ENCODE data around the gene SLC16A14.
"Not testable (repeated sequence)": the region's sequence is repeated elsewhere in the genome, so short reads cannot be mapped to it uniquely, and the experiment has no call there.

Gene SLC16A14

DNA sequence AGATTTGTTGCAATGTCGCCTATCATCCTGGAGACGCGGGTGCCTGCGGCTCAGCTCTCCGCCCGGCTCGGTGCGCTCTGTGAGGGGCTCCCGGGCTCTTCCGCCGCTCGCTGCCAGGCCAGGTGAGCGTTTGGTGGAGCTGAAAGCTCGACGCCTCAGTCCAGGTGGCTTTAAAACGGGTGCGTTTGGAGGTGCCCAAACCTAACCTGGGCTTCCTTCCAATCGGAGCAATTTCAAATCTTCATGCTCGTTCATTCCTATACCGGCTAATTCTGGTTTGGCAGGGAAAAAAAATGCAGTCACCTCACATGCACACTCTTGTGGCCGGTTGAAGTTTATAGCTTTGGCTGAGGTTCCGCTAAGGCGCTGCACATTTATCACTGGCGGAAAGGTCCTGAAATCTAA is at the start of gene SLC16A14:
SLC16A14 (minus strand) TSS at position 274 of the 405 bp plus-strand sequence. CDS start 9,572 bp downstream, outside the sequence.
- POLR2A ChIA-PET, result interaction anchor here (0.6 kb wide), 1 partner anchor 151 kb away, joined by 3 read pairs; the partner anchor contains the start of gene SP110
- no peak for DNase-seq (ENCODE audit: low read depth, low spot score)
- peak within 1 kb of the TSS; percentile 57 for H3K4me3 ChIP-seq (ENCODE audit: low read depth, low read length)
- TF ChIP-seq, protein P1, sequence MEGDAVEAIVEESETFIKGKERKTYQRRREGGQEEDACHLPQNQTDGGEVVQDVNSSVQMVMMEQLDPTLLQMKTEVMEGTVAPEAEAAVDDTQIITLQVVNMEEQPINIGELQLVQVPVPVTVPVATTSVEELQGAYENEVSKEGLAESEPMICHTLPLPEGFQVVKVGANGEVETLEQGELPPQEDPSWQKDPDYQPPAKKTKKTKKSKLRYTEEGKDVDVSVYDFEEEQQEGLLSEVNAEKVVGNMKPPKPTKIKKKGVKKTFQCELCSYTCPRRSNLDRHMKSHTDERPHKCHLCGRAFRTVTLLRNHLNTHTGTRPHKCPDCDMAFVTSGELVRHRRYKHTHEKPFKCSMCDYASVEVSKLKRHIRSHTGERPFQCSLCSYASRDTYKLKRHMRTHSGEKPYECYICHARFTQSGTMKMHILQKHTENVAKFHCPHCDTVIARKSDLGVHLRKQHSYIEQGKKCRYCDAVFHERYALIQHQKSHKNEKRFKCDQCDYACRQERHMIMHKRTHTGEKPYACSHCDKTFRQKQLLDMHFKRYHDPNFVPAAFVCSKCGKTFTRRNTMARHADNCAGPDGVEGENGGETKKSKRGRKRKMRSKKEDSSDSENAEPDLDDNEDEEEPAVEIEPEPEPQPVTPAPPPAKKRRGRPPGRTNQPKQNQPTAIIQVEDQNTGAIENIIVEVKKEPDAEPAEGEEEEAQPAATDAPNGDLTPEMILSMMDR (IDR thresholded peaks at IDR 0.05; ENCODE audit: insufficient read depth, low read length, missing control alignments), result peak; percentile 36
- CTCF ChIA-PET, result interaction anchor here (1.0 to 4.3 kb wide), 6 partner anchors 31 to 288 kb away, joined by 3 to 33 read pairs (median 8); no protein-coding TSS in a partner anchor

DNA sequence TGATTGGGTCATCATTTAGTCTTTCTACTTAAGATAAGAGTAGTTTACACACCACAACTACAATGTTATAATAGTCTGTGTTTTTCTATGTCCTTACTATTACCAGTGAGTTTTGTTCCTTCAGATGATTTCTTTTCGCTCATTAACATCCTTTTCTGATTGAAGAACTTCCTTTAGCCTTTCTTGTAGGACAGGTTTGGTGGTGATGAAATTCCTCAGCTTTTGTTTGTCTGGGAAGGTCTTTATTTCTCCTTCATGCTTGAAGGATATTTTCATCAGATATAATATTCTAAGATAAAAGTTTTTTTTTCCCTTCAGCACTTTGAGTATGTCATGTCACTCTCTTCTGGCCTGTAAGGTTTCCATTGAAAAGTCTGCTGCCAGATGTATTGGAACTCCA is 38.0 kb upstream of the SLC16A14 start:
- ChIA-PET POLR2A (no interaction called here), CTCF (no interaction called here)
- DNase-seq (ENCODE audit: low read depth, low spot score), result no peak
- TF ChIP-seq, protein P1 (IDR thresholded peaks at IDR 0.05; ENCODE audit: insufficient read depth, low read length, missing control alignments), result no peak
- no peak overlapping the region for H3K4me3 ChIP-seq (ENCODE audit: low read depth, low read length)

GRCh38 chr2:230101967-230102366 is 33.2 kb upstream of the SLC16A14 start:
- CTCF ChIA-PET, result interaction anchor here (0.6 kb wide), 1 partner anchor 837 kb away, joined by 3 read pairs; no protein-coding TSS in a partner anchor
- H3K4me3 ChIP-seq (ENCODE audit: low read depth, low read length); POLR2A ChIA-PET; DNase-seq (ENCODE audit: low read depth, low spot score): not testable (repeated sequence)

- TF ChIP-seq, protein P1 (IDR thresholded peaks at IDR 0.05; ENCODE audit: insufficient read depth, low read length, missing control alignments), result no peak
- POLR2A ChIA-PET, result no interaction called here
- CTCF ChIA-PET, result no interaction called here
- H3K4me3 ChIP-seq (ENCODE audit: low read depth, low read length), result no peak overlapping the region
- no peak for DNase-seq (ENCODE audit: low read depth, low spot score)
Observed at GRCh38 chr2:230097841-230098240, 29.1 kb upstream of the SLC16A14 start.

DNA sequence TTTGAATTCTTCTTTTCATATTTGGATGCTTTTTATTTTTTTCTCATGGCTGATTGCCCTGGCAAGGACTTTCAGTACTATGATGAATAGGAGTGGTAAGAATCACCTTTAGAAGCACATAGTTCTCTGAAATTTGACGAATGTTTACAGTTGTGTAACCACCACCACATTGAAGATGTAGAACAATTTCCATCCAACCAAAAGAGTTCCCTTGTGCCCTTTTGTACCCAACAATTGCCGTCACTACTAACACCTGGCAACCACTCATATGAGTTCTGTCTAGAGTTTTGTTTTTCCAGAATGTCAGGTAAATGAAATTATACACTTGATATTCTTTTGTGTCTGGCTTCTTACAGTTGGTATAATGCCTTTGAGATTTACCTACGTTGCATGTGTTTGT is 28.7 kb upstream of the SLC16A14 start:
- no peak for DNase-seq (ENCODE audit: low read depth, low spot score)
- H3K4me3 ChIP-seq (ENCODE audit: low read depth, low read length), result no peak overlapping the region
- ChIA-PET CTCF (no interaction called here), POLR2A (no interaction called here)
- TF ChIP-seq, protein P1 (IDR thresholded peaks at IDR 0.05; ENCODE audit: insufficient read depth, low read length, missing control alignments), result no peak

- no peak overlapping the region for H3K4me3 ChIP-seq (ENCODE audit: low read depth, low read length)
- no peak for DNase-seq (ENCODE audit: low read depth, low spot score)
- TF ChIP-seq, protein P1 (IDR thresholded peaks at IDR 0.05; ENCODE audit: insufficient read depth, low read length, missing control alignments), result no peak
- ChIA-PET CTCF (interaction anchor here (0.9 kb wide), 1 partner anchor 24 kb away, joined by 4 read pairs; no protein-coding TSS in a partner anchor), POLR2A (no interaction called here)
Observed at GRCh38 chr2:230090967-230091366, 22.2 kb upstream of the SLC16A14 start.

- TF ChIP-seq, protein P1 (IDR thresholded peaks at IDR 0.05; ENCODE audit: insufficient read depth, low read length, missing control alignments), result no peak
- ChIA-PET CTCF (interaction anchor here (2.1 kb wide), 1 partner anchor 18 kb away, joined by 6 read pairs; no protein-coding TSS in a partner anchor), POLR2A (no interaction called here)
- DNase-seq (ENCODE audit: low read depth, low spot score), result no peak
- H3K4me3 ChIP-seq (ENCODE audit: low read depth, low read length), result no peak overlapping the region
Observed at GRCh38 chr2:230085201-230085600, 16.5 kb upstream of the SLC16A14 start.
